Suppressor macrophage treated with lipopolysaccharide for 4 hours (primary cell): ENCODE data around the gene SUPT20HL2.
"Not testable (repeated sequence)": the region's sequence is repeated elsewhere in the genome, so short reads cannot be mapped to it uniquely, and the experiment has no call there.

ENCODE experiments used
- DNase-seq: peaks from one replicate; pipeline ENCODE4 v3.0.0-alpha.2; 2020

The SUPT20HL2 gene

GRCh38 chrX:24314019-24314635 is at the start of gene SUPT20HL2:
TSS of gene SUPT20HL2 (minus strand) at chrX:24314069. CDS start at chrX:24313315, 754 bp downstream.
- no peak for DNase-seq

- not testable (repeated sequence) for DNase-seq
Measured at GRCh38 chrX:24362089-24362745, 48.3 kb upstream of the SUPT20HL2 start.

GRCh38 chrX:24360272-24360671 is 46.4 kb upstream of the SUPT20HL2 start, which contains the start of gene SUPT20HL1:
TSS of gene SUPT20HL1 (plus strand) at chrX:24360639. CDS start at chrX:24362761, 2,122 bp downstream.
- DNase-seq: no peak

GRCh38 chrX:24357106-24357505 is 43.2 kb upstream of the SUPT20HL2 start:
- DNase-seq: no peak

- no peak for DNase-seq
Measured at GRCh38 chrX:24355095-24355494, 41.2 kb upstream of the SUPT20HL2 start.

GRCh38 chrX:24350217-24350616 is 36.3 kb upstream of the SUPT20HL2 start:
- no peak for DNase-seq

- no peak for DNase-seq
Measured at GRCh38 chrX:24347881-24348280, 34.0 kb upstream of the SUPT20HL2 start.

- DNase-seq: peak; percentile 2
Measured at GRCh38 chrX:24343719-24344118, 29.9 kb upstream of the SUPT20HL2 start.

GRCh38 chrX:24341795-24342194 is 27.9 kb upstream of the SUPT20HL2 start:
- DNase-seq: no peak

- DNase-seq: no peak
Measured at GRCh38 chrX:24340501-24340900, 26.6 kb upstream of the SUPT20HL2 start.

- no peak for DNase-seq
Measured at GRCh38 chrX:24339911-24340310, 26.0 kb upstream of the SUPT20HL2 start.

- no peak for DNase-seq
Measured at GRCh38 chrX:24335871-24336270, 22.0 kb upstream of the SUPT20HL2 start.

GRCh38 chrX:24334461-24334860 is 20.6 kb upstream of the SUPT20HL2 start:
- no peak for DNase-seq

GRCh38 chrX:24333371-24333770 is 19.5 kb upstream of the SUPT20HL2 start:
- no peak for DNase-seq

GRCh38 chrX:24332878-24333277 is 19.0 kb upstream of the SUPT20HL2 start:
- no peak for DNase-seq

- DNase-seq: no peak
Measured at GRCh38 chrX:24325231-24325630, 11.4 kb upstream of the SUPT20HL2 start.

- DNase-seq: no peak
Measured at GRCh38 chrX:24321741-24322395, 8.0 kb upstream of the SUPT20HL2 start.

- no peak for DNase-seq
Measured at GRCh38 chrX:24317567-24317966, 3.7 kb upstream of the SUPT20HL2 start.

- no peak for DNase-seq
Measured at GRCh38 chrX:24316111-24316510, 2.2 kb upstream of the SUPT20HL2 start.

GRCh38 chrX:24312249-24312607 is 1.6 kb downstream of the SUPT20HL2 start:
- not testable (repeated sequence) for DNase-seq

- DNase-seq: not testable (repeated sequence)
Measured at GRCh38 chrX:24311507-24312248, 2.2 kb downstream of the SUPT20HL2 start.

GRCh38 chrX:24310916-24311315 is 3.0 kb downstream of the SUPT20HL2 start:
- DNase-seq: not testable (repeated sequence)
